Bronchial epithelial cell (primary cell): Measurements from ENCODE around the gene PPP2R2B. TPM values are rescaled to one million over a fixed set of nuclear protein-coding genes. Genes with fewer than 3 reads are reported as not detected.

Experiments used
- DNase-seq: peaks from one replicate; pipeline ENCODE4 v3.0.0-alpha.2; 2010; ENCODE audit warnings: low read depth
- FAIRE-seq: peaks from 2 replicates; lab custom pipeline; 2011; peaks lifted over from hg19 to GRCh38; lab: Jason Lieb, UNC
- H3K27me3 ChIP-seq: 2 replicates; pipeline ENCODE4 v1.5.1; 2011; ENCODE audit warnings: low read length; ENCODE audit not compliant: control insufficient read depth, insufficient read depth
- H3K36me3 ChIP-seq: 2 replicates; pipeline ENCODE4 v1.5.1; 2011; ENCODE audit warnings: low read length; ENCODE audit not compliant: control insufficient read depth, insufficient read depth
- H3K4me3 ChIP-seq: 2 replicates; pipeline ENCODE4 v1.5.1; 2011; ENCODE audit warnings: mild to moderate bottlenecking, low read depth, low read length, control low read depth
- total RNA-seq: library from RNA; depleted of rRNA; stranded (reverse); fragments of >200 nt; gene quantifications from 2 replicates; pipeline ENCODE4 v1.2.1, GENCODE V29; 2014
- TF ChIP-seq, protein P1 (sequence below): IDR thresholded peaks from 2 replicates; pipeline ENCODE4 v1.5.1; 2011; ENCODE audit warnings: mild to moderate bottlenecking, moderate library complexity, low read length, control low read depth, inconsistent platforms; ENCODE audit not compliant: insufficient read depth, severe bottlenecking

The PPP2R2B gene
- total RNA-seq, 1 donor from 2014 or later: under 0.01 TPM

DNA sequence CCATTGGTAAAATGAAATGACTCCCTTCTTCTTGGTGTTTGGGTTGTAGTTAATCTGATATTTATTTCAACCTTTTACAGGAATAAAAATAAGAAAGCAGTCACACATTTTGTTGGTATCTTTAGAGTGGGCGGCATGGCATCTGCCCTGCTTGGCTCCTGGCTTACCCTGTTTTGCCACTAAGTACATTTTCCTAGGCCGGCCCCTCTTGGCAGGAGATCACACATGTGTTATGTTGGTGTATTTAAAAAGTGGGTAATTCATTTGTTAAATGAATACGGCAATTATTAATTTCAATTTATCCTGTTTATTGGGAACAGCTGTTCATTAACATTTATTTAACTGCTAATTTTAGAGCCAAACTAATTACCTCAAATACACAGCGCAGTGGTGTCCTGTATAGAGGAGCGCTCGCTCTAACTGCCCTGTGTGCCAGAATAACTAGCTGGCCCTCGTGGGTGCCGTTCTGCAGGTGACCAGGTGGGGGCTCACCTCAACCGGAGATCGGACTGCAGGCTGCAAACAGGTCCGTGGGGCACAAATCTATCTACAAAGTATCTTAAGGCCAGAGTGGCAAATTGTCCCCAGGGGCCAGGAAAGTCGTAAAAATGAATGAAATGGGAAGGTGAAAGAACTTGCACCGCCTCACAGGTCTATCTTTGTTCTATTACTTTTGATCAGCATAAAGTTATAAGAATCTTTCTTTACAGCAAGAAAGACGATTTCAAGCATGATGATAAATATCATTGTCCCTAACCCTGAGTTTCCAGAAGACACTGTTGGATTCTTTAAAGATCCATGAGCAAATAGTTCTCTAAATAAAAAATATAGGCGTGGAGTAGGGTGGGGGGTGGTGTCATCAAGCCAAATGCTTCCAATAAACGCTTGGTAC is 336.4 kb downstream of the PPP2R2B start:
- H3K27me3 ChIP-seq: no peaks in the 10 kb centered on the region
- no peak for FAIRE-seq

DNA sequence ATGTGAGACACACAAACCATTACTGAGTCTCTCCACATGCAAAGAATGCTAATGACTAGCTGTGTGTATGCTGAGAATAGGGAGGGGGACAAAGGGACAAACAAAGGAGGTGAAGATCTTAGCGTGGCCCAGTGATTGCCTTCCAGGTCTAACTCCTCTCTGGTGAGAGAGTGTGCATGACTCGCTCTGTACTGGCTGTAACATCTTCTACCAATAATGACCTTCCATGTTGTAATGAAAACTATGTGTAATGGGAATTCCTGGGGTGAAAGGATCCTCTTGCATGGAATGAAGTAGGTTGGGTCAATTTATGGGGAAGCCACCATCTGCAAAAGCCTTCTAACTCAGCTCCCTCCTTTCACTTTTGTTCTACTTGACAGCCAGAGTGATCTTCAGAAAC is 338.1 kb downstream of the PPP2R2B start:
- Histone ChIP-seq H3K27me3 (no peaks in the 10 kb centered on the region), H3K36me3 (no peaks in the 10 kb centered on the region), H3K4me3 (no peak overlapping the region)
- no peak for FAIRE-seq
- TF ChIP-seq, protein P1, sequence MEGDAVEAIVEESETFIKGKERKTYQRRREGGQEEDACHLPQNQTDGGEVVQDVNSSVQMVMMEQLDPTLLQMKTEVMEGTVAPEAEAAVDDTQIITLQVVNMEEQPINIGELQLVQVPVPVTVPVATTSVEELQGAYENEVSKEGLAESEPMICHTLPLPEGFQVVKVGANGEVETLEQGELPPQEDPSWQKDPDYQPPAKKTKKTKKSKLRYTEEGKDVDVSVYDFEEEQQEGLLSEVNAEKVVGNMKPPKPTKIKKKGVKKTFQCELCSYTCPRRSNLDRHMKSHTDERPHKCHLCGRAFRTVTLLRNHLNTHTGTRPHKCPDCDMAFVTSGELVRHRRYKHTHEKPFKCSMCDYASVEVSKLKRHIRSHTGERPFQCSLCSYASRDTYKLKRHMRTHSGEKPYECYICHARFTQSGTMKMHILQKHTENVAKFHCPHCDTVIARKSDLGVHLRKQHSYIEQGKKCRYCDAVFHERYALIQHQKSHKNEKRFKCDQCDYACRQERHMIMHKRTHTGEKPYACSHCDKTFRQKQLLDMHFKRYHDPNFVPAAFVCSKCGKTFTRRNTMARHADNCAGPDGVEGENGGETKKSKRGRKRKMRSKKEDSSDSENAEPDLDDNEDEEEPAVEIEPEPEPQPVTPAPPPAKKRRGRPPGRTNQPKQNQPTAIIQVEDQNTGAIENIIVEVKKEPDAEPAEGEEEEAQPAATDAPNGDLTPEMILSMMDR: no peak
- DNase-seq: peak; percentile 77

More for the DNA sequence above, 336.4 kb downstream of the PPP2R2B start:
- DNase-seq: peak; percentile 62
- TF ChIP-seq, protein P1: peak; percentile 88
- H3K4me3 ChIP-seq: no peak overlapping the region
- H3K36me3 ChIP-seq: no peaks in the 10 kb centered on the region

DNA sequence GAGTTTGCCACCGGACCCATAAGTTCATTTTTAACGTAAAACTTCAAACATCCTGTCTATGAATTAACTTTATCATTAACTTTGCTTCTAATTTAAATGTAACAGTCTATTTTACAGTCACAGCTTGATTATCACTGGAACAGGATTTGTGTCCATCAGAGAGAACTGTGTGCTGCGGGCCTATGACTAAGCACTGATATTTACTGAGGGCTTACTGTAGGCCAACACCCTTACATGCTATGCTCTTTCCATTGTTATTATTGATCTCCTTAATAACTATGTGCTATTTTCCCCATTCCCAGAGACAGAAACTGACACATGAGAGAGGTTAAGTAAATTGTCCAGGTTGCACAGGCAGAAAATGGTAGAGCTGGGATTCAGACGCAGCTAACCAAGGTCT is 338.6 kb downstream of the PPP2R2B start:
- no peak for FAIRE-seq
- DNase-seq: peak; percentile 76
- Histone ChIP-seq H3K27me3 (no peaks in the 10 kb centered on the region), H3K4me3 (no peak overlapping the region), H3K36me3 (no peaks in the 10 kb centered on the region)
- TF ChIP-seq, protein P1: no peak

DNA sequence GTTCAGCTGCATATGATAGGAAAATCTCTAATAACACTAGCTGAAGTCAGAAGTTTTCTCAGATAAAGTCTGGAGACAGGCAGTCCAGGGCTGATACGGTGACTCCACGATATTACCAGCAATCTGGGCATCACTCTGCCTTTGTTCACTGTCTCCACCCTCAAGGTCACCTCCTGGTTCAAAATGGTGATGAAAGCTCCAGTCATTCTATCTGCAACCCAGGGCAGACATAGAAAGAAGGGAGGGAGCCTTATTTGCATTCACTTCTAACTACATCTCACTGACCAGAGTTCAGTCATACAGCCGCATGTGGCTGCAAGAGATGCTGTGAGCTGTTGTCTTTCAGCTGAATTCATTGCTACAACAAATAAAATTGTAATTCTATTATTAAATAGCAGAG is 340.1 kb downstream of the PPP2R2B start:
- TF ChIP-seq, protein P1: no peak
- FAIRE-seq: no peak
- H3K4me3 ChIP-seq: no peak overlapping the region
- DNase-seq: no peak
- H3K36me3 ChIP-seq: no peaks in the 10 kb centered on the region
- no peaks in the 10 kb centered on the region for H3K27me3 ChIP-seq

DNA sequence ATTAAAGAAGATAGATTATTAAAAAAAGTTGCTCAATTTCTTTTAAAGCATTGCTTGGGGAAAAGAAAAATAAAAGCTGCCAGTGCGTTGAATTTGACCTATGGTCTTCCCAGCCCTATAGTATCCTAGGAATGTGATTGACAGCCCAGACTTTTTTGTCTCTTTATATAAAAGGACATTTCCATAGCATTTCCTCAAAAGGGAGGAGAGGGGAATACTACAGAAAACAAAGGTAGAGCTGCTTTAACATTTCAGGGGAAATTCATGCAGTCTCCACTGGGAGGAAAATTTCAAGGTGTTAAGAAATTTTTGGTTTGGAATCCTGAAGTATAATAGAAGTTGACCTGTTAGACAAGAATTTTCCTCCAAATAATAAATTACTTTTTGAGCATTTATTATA is 344.7 kb downstream of the PPP2R2B start:
- FAIRE-seq: no peak
- no peak overlapping the region for H3K4me3 ChIP-seq
- TF ChIP-seq, protein P1: no peak
- H3K36me3 ChIP-seq: no peaks in the 10 kb centered on the region
- no peak for DNase-seq
- H3K27me3 ChIP-seq: no peaks in the 10 kb centered on the region
